Measurements from ENCODE around the gene HADHA.

Gene HADHA

GRCh38 chr2:26202981-26203490 is 41.4 kb downstream of the HADHA start:
- TF ChIP-seq CTCF (conservative IDR thresholded peaks at IDR 0.05) = no peak
- no peak overlapping the region for H3K27ac ChIP-seq

- H3K27ac ChIP-seq = peak overlapping the region; percentile 59
- no peak for TF ChIP-seq CTCF (conservative IDR thresholded peaks at IDR 0.05)
Measured at GRCh38 chr2:26197516-26197915, 46.9 kb downstream of the HADHA start.

DNA sequence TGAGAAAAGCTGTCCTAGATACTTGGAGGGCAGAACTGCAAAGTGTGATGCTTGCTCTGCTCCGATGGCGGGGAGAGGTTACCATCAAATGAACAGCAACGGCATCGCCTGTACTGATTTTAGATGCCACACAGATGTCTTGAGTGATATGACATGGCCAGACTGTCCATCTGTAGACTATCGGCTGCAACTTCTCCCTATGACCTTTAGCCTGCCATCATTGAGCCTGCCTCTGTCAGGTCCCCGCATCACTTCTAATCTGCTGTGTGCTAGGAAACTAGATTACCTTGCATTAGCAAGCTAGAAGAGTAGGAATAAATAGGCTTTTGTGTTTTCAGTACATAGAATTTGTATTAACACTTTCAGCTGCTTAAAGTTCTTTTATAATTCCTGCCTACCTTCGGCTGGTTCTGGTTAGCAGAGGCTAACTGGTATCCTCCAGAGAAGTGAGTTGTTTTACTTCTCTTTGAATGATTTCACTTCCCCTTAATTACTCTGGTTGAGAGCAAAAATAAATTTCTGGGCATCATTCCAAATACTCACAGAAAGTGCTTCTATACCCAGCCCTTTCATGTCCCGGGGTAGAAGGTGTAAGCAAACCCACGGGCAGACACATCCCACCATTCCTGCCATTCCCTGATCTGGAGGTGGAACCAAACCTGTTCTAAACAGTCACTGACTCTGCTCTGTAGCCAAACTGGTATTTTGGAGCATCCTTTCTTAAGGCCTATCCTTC is 47.6 kb downstream of the HADHA start:
- peak overlapping the region; percentile 59 for H3K27ac ChIP-seq
- TF ChIP-seq CTCF (conservative IDR thresholded peaks at IDR 0.05) = no peak

- no peak overlapping the region for H3K27ac ChIP-seq
- TF ChIP-seq CTCF (conservative IDR thresholded peaks at IDR 0.05) = no peak
Measured at GRCh38 chr2:26195040-26195984, 49.1 kb downstream of the HADHA start.

GRCh38 chr2:26193578-26194231 is 50.7 kb downstream of the HADHA start:
- no peak overlapping the region for H3K27ac ChIP-seq
- no peak for TF ChIP-seq CTCF (conservative IDR thresholded peaks at IDR 0.05)

GRCh38 chr2:26191316-26192159 is 52.9 kb downstream of the HADHA start:
- no peak for TF ChIP-seq CTCF (conservative IDR thresholded peaks at IDR 0.05)
- H3K27ac ChIP-seq = no peak overlapping the region
